HG03103 (cell line): ENCODE results near the gene HDAC4.

Experiments
- ATAC-seq: cut with Tn5 transposase; IDR thresholded peaks from one replicate; pipeline ENCODE4 v1.9.1; 2021; ENCODE audit warnings: low read depth; ENCODE audit not compliant: unreplicated experiment

The HDAC4 gene

DNA sequence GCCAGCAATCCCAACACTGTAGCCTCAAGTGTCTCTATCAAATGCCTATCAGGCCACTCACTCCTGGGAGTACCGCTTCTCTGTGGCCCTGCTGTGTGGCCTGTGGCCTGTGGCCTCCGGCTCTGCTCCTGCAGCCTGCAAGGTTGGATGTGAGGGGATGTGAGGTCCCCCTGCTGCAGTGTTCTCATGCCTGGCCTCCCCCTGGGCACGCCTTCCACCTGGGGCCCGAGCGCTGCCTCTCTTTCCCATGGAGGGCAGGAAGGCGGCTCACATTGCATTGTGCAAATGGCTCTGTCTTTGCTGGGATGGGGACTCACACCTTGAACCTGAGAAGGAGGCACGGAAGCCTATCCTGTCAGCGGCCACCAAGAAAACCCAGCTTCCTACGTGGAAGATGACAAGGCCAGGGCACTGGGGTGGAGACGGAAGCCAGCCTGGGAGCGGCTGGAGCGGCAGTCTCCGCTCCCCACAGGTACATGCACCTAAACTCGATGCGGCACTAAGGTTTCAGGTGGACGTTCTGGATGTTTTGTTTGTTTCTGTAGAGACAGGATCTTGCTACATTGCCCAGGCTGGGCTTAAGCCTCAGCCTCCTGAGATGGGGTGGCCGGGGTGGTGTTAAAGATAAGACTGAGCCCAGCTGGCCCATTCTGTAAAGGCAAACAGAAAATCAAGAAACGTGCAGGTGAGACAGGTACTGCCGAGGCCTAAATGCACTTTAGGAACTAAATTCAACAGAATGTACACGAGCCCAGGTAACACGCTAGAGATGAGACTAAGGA lies 140.1 kb downstream of the HDAC4 start:
- ATAC-seq, result no peak

DNA sequence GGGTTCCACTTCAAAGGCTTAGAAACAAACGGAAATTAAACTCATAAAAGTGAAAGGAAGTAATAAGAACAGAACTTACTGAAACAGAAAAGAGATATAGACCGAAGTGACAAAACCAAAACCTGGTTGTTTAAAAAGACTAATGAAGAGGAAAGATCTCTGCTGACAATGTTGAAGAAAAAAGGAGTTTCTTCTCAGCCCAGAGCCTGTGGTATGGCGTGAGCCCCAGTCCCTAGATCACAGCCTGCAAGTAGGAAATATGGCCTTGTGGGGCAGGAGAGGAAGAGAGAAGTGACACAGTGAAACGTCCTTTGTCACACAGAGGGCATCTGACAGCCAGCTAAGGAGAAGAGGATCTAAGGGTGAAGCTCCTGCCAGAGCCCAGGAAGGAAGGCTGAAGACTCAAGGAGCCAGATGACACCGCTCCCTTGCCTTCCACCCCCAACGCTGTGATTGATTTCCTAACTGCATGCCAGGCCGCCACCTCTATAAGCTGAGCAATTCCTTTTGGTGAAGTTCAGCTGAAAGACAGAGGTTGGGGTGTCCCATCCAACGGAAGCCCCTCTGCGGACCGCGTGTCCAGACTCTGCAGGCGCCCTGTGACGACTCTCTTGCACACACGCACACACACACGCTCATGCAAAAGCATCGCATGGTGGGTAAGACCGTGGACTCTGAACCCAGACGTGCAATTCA lies 141.1 kb downstream of the HDAC4 start:
- ATAC-seq, result peak; percentile 52

DNA sequence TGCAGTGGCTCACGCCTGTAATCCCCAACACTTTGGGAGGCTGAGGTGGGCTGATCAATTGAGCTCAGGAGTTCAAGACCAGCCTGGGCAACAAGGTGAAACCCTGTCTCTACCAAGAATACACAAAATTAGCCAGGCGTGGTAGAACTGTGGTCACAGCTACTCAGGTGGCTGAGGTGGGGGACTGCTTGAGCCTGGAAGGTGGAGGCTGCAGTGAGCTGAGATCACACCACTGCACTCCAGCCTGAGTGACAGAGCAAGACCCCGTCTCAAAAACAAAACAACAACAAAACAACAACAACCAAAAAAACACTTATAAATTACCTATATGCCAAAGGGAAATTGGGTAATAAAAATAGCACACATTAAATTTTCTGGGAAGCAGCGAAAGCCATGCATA lies 141.6 kb downstream of the HDAC4 start:
- no peak for ATAC-seq

DNA sequence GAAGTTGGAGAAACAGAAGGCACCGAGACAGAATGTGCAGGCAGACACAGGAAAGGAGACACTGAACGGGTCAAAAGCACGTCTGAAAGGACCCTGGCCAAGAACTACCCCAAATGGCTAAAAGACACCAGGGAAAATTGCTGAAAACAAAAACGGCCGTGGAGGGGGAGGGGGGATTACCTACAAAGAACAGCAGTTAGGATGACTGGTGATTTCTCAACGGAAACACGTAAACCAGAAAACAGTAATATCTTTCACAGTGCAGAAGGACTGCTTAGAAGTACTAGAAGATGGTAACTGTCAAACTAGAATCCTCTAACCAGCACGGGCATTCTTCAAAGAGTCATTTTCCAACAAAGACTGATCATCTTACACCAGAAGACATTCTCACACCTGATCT lies 142.6 kb downstream of the HDAC4 start:
- no peak for ATAC-seq

DNA sequence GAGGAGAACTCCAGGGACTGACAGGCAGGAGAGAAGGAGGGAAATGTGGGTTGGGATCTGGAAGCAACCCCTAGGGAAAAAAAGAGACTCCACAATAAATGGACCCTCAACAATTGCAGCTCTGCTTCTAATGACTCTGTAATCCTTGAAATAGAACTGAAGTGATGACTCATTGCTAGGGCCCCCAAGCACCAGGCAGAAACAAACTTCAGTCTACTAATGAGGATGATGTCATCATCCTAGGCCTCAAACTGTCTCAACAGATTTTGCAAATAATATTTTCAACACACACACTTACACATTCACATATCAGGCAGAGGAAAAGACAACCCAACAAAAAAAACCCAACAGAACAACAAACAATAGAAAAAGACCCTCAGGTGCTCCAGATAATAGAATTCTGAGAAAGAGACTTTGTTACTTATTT lies 143.3 kb downstream of the HDAC4 start:
- ATAC-seq, result no peak

DNA sequence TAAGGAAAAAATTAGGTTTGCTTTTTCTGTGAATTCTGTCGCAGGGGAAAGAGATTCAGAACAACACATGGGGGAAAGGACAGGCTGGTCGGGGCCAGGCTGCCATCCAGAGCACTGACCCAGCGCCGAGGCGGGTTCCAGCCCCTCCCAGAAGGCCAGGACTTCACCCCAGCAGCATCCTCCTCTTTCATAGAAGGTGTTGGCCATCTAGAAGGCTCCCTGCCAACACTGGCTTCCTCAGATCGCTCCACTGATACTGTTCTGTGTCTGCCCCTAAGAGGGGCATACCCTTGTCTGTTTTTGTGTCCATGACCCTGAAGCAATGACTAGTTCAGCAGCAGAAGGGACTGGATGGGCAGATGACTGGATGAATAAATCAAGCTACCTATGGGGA lies 144.5 kb downstream of the HDAC4 start:
- no peak for ATAC-seq

DNA sequence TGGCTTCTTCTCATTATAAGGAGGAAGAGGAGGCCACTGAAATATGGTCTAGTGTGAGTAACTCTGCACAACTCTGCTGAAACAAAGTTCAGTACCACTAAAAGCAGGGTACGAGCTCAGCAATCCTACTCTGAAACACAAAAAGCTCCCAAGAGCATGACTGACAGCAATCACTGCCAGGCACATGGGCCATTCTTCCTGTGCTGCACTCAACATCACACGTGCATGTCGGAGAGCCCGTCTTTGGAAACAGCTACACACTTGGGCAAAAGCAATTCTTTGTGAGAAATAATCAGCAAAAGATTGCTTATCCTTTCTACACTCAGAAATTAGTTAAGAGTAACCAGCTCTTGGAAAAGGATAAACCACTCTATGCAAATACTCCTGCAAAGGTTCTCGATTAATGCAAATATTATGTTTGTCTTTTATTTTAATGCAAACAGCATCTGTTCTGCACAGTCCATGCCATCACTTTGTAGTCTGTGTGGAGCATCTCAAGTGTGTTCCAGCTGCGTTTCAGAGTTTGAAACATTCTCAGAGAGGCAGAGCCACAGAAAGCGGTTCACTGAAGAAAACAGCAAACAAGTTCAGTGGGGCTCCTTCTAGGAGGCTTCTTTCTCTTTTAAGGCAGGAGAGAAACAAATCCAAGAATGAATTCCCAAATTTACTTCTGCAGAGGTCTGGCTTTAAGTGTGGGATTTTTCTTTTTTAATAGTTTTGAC lies 145.0 kb downstream of the HDAC4 start:
- no peak for ATAC-seq

DNA sequence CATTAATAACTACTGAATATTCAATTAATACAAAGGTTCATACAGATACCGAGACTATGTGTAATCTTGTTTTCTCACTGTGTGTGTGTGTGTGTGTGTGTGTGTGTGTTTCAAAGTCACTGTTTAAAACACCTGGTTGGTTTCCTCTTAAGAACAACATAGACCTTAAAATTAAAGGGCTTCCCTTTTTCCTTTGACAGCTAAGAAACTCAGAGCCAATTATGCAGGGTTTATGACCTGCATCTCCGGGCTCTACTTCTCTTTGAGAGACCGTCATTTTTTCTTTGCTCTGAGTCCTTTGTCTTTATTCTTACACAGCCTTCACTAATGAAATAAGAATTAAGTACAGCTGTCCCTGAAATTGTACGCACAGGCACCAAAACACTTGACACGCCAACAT lies 145.6 kb downstream of the HDAC4 start:
- no peak for ATAC-seq

DNA sequence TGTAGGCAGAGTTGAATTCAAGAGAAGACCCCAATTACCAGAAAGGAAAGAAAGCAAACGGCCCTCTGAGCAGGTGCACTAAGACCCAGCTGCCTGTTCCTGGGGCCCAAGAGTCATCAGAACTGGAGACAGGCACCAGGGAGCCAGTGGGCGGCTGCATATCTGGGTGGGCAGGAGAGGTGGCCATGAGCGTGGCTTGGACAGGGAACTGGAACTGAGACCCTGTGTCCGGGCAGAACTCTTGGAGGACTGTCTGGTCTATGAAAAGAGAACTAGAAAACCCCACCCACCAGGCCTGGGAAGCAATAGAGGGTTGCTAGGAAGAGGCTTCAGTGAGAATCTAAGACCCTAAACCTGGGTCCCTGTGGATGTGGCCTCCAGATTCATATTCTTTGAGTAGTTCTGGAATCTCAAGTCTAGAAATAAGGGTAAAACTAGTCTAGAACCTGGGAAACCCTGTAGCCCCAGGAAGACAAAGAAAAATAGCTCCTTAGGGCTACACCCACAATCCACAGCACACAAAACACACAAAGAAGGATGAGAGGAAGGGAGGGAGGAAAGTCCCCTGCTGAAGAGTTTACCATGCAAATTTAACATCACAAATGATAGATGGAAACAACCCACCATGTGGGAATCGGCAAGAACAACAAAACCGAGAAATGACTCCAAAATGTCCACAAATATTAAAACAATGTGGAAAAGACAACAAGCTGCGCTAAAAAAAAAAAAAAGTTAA lies 147.0 kb downstream of the HDAC4 start:
- ATAC-seq, result no peak

DNA sequence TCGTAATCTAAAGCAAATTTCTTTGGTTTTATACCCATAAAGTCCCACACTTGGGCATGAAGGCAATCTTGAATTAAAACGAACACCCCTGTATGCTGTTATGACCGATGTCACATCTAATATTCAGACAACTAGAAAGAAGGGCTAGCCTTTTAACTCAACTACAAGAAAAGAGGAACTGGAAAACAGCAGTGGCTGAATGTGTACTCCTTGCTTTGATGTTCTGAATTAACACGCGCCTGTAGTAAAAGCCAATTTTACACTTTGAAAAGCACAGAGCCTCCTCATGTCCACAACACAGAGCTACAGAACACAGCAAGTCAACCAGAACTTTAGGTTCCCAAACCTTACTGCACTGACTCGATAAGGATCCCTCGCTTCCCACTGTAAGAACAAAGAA lies 147.6 kb downstream of the HDAC4 start:
- ATAC-seq, result peak; percentile 76

DNA sequence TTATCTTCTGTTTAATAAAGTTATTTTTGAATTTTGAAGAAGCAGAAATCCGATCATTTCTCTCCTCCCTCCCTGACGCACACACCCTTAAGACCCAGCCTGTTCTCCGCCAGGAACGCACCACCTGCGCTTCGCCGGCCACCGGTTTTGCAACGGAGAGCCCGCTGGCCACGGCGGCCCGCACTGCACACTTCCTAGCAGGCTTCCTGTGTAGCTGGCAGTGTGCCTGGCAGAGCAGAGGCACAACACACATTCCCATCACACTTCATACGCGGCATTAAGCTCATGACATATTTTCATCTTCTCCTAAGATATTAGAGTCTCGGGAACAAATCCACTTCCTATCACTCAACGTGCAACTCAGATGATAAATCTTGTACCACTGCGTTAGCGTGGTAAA lies 148.0 kb downstream of the HDAC4 start:
- no peak for ATAC-seq

DNA sequence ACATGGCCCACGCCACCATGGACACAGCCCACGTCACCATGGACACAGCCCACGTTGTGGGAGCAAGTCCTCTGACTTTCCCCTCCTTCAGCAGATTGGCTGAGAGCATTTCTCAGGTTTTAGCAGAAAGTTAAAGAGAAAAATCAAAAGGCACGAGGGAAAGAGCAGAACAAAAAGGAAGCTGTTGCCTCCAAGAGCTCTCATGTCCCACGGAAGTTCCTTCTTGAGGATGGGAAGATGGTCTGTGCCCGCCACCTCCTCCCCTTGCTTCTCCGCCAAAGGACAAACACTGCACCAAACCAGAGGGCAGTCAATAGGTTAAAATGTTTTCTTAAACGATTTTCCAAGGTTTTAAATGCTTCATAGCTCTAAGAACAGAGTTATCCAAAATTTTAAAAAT lies 148.4 kb downstream of the HDAC4 start:
- ATAC-seq, result no peak

DNA sequence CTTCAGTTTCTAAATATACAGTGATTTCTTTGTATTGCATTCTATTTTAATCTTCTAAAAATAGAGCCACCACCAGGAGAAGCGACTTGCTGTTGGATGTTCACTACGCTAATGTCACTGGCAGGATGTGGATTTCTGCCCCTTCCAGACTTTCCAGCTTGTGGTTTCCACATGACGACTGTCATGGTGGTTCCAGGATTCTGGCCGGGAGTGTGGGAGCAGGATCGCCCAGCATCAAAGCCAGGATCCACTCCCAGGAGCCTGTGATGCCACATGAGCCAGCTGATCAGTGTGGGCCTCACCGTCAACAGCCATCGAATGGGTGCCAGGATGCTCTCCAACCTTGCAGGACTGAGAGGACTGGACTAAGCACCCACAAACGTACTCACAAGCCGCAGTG lies 148.8 kb downstream of the HDAC4 start:
- ATAC-seq, result no peak

DNA sequence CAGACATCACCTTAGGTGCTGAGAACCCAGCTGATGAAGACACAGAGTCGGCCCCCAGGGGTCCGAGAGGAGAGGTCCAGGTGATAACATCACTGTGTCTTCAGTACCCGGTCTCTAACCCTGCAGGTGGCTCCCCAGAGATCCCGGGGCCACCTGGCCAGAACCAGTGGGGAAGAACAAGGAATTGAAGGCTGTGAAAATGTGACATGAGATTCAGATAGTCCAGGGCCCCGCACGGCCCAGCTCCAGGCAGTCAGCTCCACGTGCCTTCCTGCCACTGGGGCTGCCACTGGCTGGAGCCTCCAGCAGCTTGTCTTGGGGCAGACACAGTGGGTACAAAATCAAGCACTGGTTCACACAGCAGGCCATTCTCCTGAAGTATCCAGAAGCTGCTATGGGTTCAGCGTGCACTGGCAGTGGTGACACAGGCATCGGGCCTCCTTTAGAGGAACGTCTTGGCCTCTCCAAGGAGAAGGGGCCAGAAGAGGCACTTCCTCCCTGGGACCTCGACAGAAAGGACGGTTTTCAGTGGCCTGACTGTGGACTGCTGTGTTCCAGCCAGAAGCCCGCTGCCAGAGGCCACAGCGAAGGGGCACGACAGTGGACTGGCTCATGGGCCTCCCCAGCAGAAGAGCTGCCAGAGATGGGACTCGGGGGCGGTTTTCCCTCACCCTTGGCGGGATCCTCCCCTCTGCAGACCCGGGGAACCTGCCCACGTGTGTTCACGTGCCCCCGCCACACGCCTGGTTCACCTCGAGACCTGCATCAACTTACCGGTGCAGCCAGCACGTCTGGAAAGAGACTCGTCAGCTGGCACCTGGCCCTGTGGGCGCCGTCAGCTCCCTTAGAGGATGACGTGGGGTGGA lies 150.4 kb downstream of the HDAC4 start:
- ATAC-seq, result no peak

DNA sequence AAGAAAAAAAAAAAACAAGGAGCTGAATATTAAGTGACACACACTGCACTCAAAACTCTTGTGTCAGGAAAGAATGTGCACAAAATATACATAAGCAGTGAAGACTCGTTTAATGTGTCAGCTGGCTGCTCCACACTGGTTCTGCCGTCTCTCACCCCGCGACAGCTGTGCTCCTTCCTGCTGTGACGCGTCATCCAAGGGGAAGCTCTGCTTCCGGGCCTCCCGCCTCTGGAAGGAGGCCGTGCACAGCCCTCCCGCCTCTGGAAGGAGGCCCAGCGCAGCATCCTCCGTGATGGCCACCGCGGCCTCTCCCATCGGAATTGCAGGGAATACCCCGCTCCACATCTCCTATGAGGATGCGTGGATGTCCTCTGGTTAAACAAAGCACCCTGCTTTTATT lies 151.0 kb downstream of the HDAC4 start:
- ATAC-seq, result no peak

DNA sequence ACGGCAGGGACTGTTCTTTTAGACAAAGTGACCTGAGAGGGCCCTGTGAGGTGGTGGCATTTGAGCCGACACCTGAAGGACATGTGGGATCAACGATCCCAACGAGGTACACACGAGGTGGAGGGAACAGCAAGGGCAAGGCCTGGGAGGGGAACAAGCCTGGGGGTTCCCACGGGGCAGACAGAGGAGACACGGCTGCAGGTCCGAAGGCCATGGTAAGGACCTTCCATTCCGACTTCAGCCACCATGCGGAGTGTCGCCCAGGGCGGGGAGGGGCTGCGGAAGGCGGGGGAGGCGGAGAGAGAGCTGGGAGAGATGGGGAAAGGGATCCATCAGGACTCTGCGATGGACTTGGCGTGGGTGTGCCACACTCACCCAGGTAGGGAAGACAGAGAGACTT lies 151.8 kb downstream of the HDAC4 start:
- no peak for ATAC-seq

DNA sequence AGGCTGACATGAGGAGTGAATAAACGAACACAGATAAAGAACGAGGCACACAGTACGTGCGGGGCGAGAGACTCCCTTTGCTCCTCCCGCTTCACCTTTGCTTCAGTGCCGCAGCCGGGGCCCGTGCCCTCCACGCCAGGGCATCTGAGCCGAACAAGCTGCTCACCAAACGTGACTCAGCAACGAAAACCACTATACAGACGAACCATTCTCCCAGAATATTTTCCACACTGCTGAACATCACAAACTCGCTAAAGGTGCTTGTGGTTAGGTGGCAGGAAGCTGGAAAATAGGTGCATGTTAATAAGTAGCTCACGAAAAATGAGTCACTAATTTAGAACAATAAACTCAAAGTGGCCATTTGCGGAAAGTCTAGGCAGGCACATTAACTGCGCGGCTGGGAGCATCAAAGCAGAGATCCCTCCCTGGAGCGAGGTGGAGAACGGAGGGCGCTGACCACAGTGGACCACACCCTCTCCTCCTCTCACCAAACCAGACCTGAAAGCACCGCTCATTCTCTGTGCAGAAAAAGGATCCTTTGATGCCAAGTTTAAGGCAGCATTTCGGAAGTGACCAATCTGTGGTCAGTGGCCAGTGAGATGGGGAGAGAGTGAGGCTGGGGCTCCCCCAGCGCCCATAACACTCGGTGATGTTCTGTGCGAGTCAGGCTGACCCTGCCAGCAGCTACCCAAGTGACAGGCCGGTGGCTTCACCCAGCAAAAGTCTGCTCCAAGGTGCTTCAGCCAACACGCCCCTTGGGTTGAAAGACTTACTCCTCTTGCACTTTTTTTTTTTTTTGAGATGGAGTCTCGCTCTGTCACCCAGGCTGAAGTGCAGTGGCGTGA lies 153.2 kb downstream of the HDAC4 start:
- no peak for ATAC-seq

DNA sequence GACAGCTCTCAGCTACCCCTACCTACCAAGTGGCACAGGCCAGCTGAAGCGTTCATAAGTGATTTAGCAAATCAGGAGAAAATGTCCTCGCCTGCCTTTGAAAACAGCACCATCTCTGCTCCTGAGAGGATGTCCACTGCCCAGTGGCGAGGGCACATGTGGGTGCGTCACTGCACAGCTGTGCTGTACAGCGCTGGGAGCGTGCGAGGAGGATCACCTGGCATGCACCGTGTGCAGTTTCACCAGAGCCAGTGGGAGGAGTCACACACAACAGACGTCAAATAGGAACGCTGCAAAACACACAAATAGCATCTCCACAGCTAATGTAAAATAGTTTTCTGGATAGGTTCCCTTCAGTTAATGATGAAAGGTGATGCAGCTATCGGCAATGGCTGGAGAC lies 154.1 kb downstream of the HDAC4 start:
- ATAC-seq, result no peak
